CD4-positive, alpha-beta T cell treated with Interleukin-6 at 100 ng/mL for 8 hours (primary cell): Measurements from ENCODE around the gene GLTP.
A peak's percentile ranks its signal among the peaks of the same experiment; 100 is the strongest.
"Not testable (repeated sequence)": the region's sequence is repeated elsewhere in the genome, so short reads cannot be mapped to it uniquely, and the experiment has no call there.

ENCODE experiments used
- DNase-seq: peaks from one replicate; pipeline ENCODE4 v3.0.0-alpha.2; 2020; ENCODE audit warnings: mixed read lengths, low spot score

Gene GLTP

GRCh38 chr12:109902891-109903418 is 22.6 kb upstream of the GLTP start:
- no peak for DNase-seq

GRCh38 chr12:109900752-109901580 is 20.6 kb upstream of the GLTP start:
- DNase-seq: no peak

GRCh38 chr12:109899783-109900751 is 19.7 kb upstream of the GLTP start, which contains the start of gene TCHP:
TSS of gene TCHP (plus strand) at chr12:109900274. CDS start at chr12:109903027, 2,753 bp downstream.
- DNase-seq: peak; percentile 74

GRCh38 chr12:109899345-109899744 is 19.0 kb upstream of the GLTP start:
- not testable (repeated sequence) for DNase-seq

- no peak for DNase-seq
Observed at GRCh38 chr12:109897029-109897428, 16.7 kb upstream of the GLTP start.

GRCh38 chr12:109896188-109896587 is 15.8 kb upstream of the GLTP start:
- no peak for DNase-seq

- no peak for DNase-seq
Observed at GRCh38 chr12:109894939-109895338, 14.6 kb upstream of the GLTP start.

- no peak for DNase-seq
Observed at GRCh38 chr12:109893261-109893995, 13.1 kb upstream of the GLTP start.

GRCh38 chr12:109892748-109893147 is 12.4 kb upstream of the GLTP start:
- no peak for DNase-seq

GRCh38 chr12:109892165-109892715 is 11.9 kb upstream of the GLTP start:
- no peak for DNase-seq

GRCh38 chr12:109891731-109892130 is 11.4 kb upstream of the GLTP start:
- not testable (repeated sequence) for DNase-seq

GRCh38 chr12:109890620-109891170 is 10.4 kb upstream of the GLTP start:
- no peak for DNase-seq

- peak; percentile 48 for DNase-seq
Observed at GRCh38 chr12:109888179-109889020, 8.1 kb upstream of the GLTP start.

GRCh38 chr12:109885616-109886015 is 5.3 kb upstream of the GLTP start:
- no peak for DNase-seq

GRCh38 chr12:109883461-109883860 is 3.1 kb upstream of the GLTP start:
- DNase-seq: no peak

- no peak for DNase-seq
Observed at GRCh38 chr12:109881752-109882151, 1.4 kb upstream of the GLTP start.

GRCh38 chr12:109880938-109881337 is 597 bp upstream of the GLTP start:
- no peak for DNase-seq

GRCh38 chr12:109879351-109880042 is 844 bp downstream of the GLTP start:
- DNase-seq: no peak

- DNase-seq: no peak
Observed at GRCh38 chr12:109878749-109879148, 1.6 kb downstream of the GLTP start.

GRCh38 chr12:109878247-109878625 is 2.1 kb downstream of the GLTP start:
- DNase-seq: no peak
